Fibroblast of the aortic adventitia (primary cell): ENCODE data around the gene RALGAPB. TPM values are rescaled to one million over a fixed set of nuclear protein-coding genes. Genes with fewer than 3 reads are reported as not detected.

Experiments
- DNase-seq: peaks from one replicate; pipeline ENCODE4 v3.0.0-alpha.2; 2010; ENCODE audit warnings: low read depth
- H3K4me3 ChIP-seq: 2 replicates; pipeline ENCODE4 v1.5.1; 2011; ENCODE audit warnings: low read depth, mild to moderate bottlenecking, control low read depth, low read length, moderate library complexity
- total RNA-seq: library from RNA; depleted of rRNA; stranded (reverse); fragments of >200 nt; gene quantifications from 2 replicates; pipeline ENCODE4 v1.2.3, GENCODE V29; 2012; ENCODE audit warnings: low replicate concordance
- TF ChIP-seq, protein P1 (sequence below): IDR thresholded peaks from 2 replicates; pipeline ENCODE4 v1.5.1; 2011; ENCODE audit warnings: mild to moderate bottlenecking, low read length, control low read depth, inconsistent platforms; ENCODE audit not compliant: insufficient read depth

Gene RALGAPB
- total RNA-seq, 1 donor: 49.0 TPM

DNA sequence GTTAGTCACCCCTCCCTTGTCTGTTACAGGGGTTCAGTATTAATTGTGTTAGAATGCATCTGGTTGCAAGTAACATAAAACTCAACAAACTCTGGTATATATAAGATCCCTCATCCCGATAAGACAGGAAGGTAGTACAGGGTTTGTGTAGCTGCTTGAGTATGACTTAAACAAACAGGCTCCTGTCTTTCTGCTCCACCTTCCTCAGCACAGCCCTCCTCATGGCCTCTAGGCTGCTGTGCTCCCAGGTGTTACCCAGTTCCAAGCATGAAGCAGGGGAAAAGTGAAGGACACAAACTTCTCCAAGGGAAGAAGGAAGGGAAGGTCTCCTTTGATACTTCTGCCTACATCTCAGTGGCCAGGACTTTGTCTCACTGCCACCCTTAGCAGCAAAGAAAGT, 1.4 kb upstream of the RALGAPB start:
- TF ChIP-seq, protein P1, sequence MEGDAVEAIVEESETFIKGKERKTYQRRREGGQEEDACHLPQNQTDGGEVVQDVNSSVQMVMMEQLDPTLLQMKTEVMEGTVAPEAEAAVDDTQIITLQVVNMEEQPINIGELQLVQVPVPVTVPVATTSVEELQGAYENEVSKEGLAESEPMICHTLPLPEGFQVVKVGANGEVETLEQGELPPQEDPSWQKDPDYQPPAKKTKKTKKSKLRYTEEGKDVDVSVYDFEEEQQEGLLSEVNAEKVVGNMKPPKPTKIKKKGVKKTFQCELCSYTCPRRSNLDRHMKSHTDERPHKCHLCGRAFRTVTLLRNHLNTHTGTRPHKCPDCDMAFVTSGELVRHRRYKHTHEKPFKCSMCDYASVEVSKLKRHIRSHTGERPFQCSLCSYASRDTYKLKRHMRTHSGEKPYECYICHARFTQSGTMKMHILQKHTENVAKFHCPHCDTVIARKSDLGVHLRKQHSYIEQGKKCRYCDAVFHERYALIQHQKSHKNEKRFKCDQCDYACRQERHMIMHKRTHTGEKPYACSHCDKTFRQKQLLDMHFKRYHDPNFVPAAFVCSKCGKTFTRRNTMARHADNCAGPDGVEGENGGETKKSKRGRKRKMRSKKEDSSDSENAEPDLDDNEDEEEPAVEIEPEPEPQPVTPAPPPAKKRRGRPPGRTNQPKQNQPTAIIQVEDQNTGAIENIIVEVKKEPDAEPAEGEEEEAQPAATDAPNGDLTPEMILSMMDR: no peak
- no peak overlapping the region for H3K4me3 ChIP-seq
- no peak for DNase-seq

DNA sequence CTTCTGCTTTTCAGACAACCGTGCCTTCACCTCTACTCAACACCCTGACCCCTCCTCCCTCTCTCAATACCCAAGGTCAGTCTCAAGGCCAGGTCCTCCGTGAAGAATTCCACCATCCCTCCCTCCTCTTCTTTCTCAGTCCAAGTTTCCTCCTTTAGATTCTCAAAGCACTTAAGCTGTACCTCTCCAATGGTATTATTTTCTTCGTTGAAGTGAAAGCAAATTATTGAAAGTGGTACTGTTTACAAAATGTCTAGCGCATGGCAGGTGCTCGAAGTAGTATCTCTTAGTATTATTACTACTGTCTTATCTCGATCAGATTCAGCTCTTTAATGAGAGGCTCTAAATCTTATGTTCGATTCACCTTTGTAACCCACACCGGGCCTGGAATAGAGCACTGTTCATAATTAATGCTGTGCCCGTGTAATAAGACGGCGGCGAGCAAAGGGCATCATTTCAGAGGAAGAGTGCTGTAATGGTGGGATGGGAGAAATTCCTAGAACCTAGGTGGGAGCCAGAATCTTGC, 593 bp upstream of the RALGAPB start:
- TF ChIP-seq, protein P1: no peak
- DNase-seq: no peak
- H3K4me3 ChIP-seq: peak overlapping the region; percentile 97

DNA sequence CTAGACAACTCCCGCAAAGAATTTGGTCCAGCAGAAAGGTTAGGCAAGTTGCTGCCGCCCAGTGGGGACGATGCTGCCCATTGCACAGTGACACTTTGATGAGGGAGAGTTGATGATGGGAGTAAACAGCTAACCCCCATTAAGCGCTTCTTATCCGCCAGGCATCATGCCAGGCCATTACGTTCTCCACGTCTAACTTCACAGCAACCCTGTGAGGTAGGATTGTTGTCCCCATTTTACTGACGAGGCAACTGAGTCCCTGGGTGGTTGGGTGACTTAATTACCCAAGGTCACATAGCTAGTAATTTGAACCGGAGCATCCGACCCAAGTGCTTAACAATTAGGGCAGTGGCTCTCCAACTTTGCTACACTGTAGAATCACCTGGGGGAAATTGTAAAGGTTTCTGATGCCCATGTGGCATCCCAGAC, 738 bp downstream of the RALGAPB start:
- peak; percentile 31 for DNase-seq
- peak overlapping the region; percentile 97 for H3K4me3 ChIP-seq
- TF ChIP-seq, protein P1: peak; percentile 15

DNA sequence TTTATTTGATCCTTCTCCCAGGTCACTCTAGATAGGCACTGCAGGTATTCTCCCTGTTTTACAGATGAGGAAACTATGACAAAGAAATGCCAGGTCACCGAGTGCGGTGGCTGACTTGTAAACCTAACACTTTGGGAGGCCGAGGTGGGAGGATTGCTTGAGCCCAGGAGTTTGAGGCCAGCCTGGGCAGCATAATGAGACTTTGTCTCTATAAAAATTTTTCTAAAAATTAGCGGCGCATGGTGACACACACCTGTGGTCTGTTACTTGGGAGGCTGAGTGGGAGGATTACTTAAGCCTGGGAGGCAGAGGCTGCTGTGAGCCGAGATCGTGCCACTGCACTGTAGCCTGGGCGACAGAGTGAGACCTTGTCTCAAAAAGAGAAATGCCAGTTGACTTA, 5.1 kb downstream of the RALGAPB start:
- TF ChIP-seq, protein P1: no peak

DNA sequence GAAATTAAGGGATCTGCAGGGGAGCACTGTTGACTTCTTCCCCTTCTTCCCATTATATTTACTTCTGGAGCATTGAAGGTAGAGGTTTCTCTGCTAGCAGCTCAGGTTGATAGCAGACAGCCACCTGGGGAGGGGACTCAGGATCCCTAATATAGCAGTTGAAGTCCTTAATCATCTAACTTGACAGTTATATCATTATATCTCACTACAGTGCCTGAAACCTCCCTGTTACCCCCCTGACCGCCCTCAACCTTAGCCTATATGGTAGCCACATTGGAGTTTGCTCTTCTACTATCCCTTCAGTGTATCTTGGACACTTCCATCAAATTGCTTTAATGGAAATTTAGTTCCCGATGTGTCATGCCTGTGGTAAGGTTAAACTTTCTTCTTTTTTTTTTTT, 7.0 kb downstream of the RALGAPB start:
- no peak overlapping the region for H3K4me3 ChIP-seq
- TF ChIP-seq, protein P1: no peak
- DNase-seq: no peak

More for the DNA sequence above, 5.1 kb downstream of the RALGAPB start:
- H3K4me3 ChIP-seq: no peak overlapping the region
- DNase-seq: no peak

DNA sequence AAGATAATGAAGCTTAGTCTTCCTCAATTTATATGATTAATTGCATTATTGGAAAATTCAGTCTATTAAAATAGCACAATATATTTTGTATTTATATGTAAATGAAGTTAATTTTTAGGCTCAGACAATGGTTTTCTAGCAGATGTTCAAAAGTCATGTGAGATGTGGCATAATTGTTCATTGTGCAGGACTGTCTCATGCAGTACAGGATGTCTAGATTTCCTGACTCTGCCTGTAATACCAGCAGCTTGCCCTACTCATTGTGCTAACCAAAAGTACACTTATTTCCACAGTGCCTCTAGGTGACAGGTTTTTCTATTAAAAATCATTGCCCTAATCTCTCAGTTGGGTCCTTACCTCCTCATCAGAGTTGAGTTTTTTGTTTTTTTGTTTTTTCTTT, 12.4 kb downstream of the RALGAPB start:
- H3K4me3 ChIP-seq: no peak overlapping the region
- DNase-seq: no peak
- TF ChIP-seq, protein P1: no peak

DNA sequence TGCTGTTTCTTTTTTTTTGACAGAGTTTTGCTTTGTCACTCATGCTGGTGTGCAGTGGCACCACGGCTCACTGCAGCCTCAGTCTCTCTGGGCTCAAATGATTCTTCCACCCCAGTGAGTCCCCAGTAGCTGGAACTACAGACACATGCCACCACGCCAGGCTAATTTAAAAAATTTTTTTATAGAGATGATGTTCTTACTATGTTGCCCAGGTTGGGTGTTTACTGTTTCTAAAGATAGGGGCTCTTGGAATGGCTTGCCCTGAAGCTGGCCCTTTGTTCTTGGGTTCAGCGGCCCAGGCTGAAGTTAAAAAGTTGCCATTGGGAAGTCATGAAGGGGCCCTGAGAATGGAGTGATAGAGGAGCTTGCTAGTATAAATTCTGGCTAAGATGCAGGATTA, 16.5 kb downstream of the RALGAPB start:
- TF ChIP-seq, protein P1: no peak
- H3K4me3 ChIP-seq: no peak overlapping the region
- no peak for DNase-seq
